Peyer's patch (tissue), 4 donors: ENCODE data around the gene EAF1.

Source experiments
- CTCF ChIP-seq, 6 experiments: fragments of 450-650 bp in 4 of 6; fragments of 200-600 bp in 2 of 6; sonication (generic) in 1 of 6; IDR thresholded peaks; one replicate each; pipeline ENCODE4 v1.5.1; 2017 to 2019; ENCODE audit warnings: antibody characterized with exemption in 6 of 6, mild to moderate bottlenecking in 3 of 6, moderate library complexity in 1 of 6
- POLR2A ChIP-seq, 2 donors: fragments of 450-650 bp; IDR thresholded peaks; one replicate each; pipeline ENCODE4 v1.5.1; 2017; ENCODE audit warnings: antibody characterized with exemption in 2 of 2, mild to moderate bottlenecking in 2 of 2, moderate library complexity in 2 of 2

- TF ChIP-seq CTCF (IDR thresholded peaks at IDR 0.05): no peak
- no peak for TF ChIP-seq POLR2A (IDR thresholded peaks at IDR 0.05)
These were observed 18.2 kb upstream of the EAF1 start for GRCh38 chr3:15409239-15409638.
